SK-N-SH (cell line): ENCODE data around the gene TMEM170A. TPM values are rescaled to one million over a fixed set of nuclear protein-coding genes. Genes with fewer than 3 reads are reported as not detected.
"Not testable (repeated sequence)": the region's sequence is repeated elsewhere in the genome, so short reads cannot be mapped to it uniquely, and the experiment has no call there.

Source experiments
- CTCF ChIA-PET: fragments of 300-600, 350-600 bp; formaldehyde crosslinking; extraction: SDS; loops from one replicate; lab custom pipeline; 2021; lab: Yijun Ruan, JAX
- POLR2A ChIA-PET: fragments of 350-600 bp; sonication (Branson Sonifier 250); formaldehyde crosslinking; extraction: SDS; loops from one replicate; lab custom pipeline; 2020; ENCODE audit warnings: antibody characterized with exemption, inconsistent platforms; lab: Yijun Ruan, JAX
- DNase-seq: peaks from one replicate; pipeline ENCODE4 v3.0.0; 2012
- H2AFZ ChIP-seq: fragments of 200-600 bp; sonication (generic); 2 replicates; pipeline ENCODE4 v1.8.1; 2016; ENCODE audit warnings: antibody characterized with exemption, mild to moderate bottlenecking, low read depth
- H3F3A ChIP-seq: fragments of 200-600 bp; sonication (generic); replicated peaks from 2 replicates; pipeline ENCODE3; 2016; ENCODE audit warnings: antibody characterized with exemption, mild to moderate bottlenecking; ENCODE audit not compliant: insufficient read depth
- H3K27ac ChIP-seq, 2 experiments: fragments of 200-500 bp in 1 of 2; fragments of 200-600 bp in 1 of 2; sonication (Bioruptor generic) in 1 of 2; sonication (generic), shearing (Covaris generic) in 1 of 2; 2 replicates each; pipeline versions ENCODE4 v1.5.1 to v1.6.1; 2014 to 2016; ENCODE audit warnings: low read depth in 2 of 2, inconsistent platforms in 1 of 2, low read length in 1 of 2, mild to moderate bottlenecking in 1 of 2, mixed read lengths in 1 of 2
- H3K27me3 ChIP-seq: fragments of 200-600 bp; sonication (generic), shearing (Covaris generic); 2 replicates; pipeline ENCODE4 v1.6.1; 2016; ENCODE audit warnings: mixed run types; ENCODE audit not compliant: insufficient read depth
- H3K36me3 ChIP-seq, 2 experiments: fragments of 200-500 bp in 1 of 2; fragments of 200-600 bp in 1 of 2; sonication (Bioruptor generic) in 1 of 2; sonication (generic) in 1 of 2; replicated peaks in 1 of 2; 2 replicates each; pipeline versions ENCODE3 to v1.5.1; 2014 to 2016; ENCODE audit warnings: low read length in 1 of 2, mild to moderate bottlenecking in 1 of 2; ENCODE audit not compliant: insufficient read depth in 2 of 2, control insufficient read depth in 1 of 2
- H3K4me1 ChIP-seq, 2 experiments: fragments of 200-500 bp in 1 of 2; fragments of 200-600 bp in 1 of 2; sonication (Bioruptor generic) in 1 of 2; sonication (generic), shearing (Covaris generic) in 1 of 2; 2 replicates each; pipeline versions ENCODE4 v1.5.1 to v1.6.1; 2014 to 2016; ENCODE audit warnings: low read depth in 1 of 2, low read length in 1 of 2, mixed run types in 1 of 2; ENCODE audit not compliant: insufficient read depth in 2 of 2, control insufficient read depth in 1 of 2
- H3K4me2 ChIP-seq: fragments of 200-600 bp; sonication (generic), shearing (Covaris generic); 2 replicates; pipeline ENCODE4 v1.6.1; 2017; ENCODE audit warnings: mixed run types
- H3K4me3 ChIP-seq, 2 experiments: fragments of 200-500 bp in 1 of 2; fragments of 200-600 bp in 1 of 2; sonication (Bioruptor generic) in 1 of 2; sonication (generic), shearing (Covaris generic) in 1 of 2; 2 replicates each; pipeline versions ENCODE4 v1.5.1 to v1.8.1; 2014 to 2016; ENCODE audit warnings: low read depth in 2 of 2, inconsistent platforms in 1 of 2, low read length in 1 of 2, mild to moderate bottlenecking in 1 of 2, mixed read lengths in 1 of 2, moderate library complexity in 1 of 2
- H3K79me2 ChIP-seq: fragments of 200-600 bp; sonication (generic); 2 replicates; pipeline ENCODE4 v1.8.1; 2017; ENCODE audit warnings: mild to moderate bottlenecking; ENCODE audit not compliant: insufficient read depth
- H3K9ac ChIP-seq: fragments of 200-600 bp; sonication (generic); 2 replicates; pipeline ENCODE4 v1.6.1; 2017; ENCODE audit warnings: mixed run types
- H3K9me2 ChIP-seq: fragments of 200-600 bp; sonication (generic); 2 replicates; pipeline ENCODE4 v1.6.1; 2017; ENCODE audit warnings: mixed run types
- H3K9me3 ChIP-seq: fragments of 200-600 bp; sonication (generic); 2 replicates; pipeline ENCODE4 v1.6.1; 2017; ENCODE audit warnings: mixed run types, mild to moderate bottlenecking, moderate library complexity
- H4K20me1 ChIP-seq: fragments of 200-600 bp; sonication (generic); 2 replicates; pipeline ENCODE4 v1.6.1; 2017; ENCODE audit warnings: mild to moderate bottlenecking, mixed run types; ENCODE audit not compliant: insufficient read depth
- EZH2phosphoT487 ChIP-seq: fragments of 200-600 bp; sonication (generic); IDR thresholded peaks from 2 replicates; pipeline ENCODE4 v1.6.1; 2017; ENCODE audit warnings: low read depth, mixed run types, mild to moderate bottlenecking, antibody characterized with exemption, moderate library complexity, borderline replicate concordance
- MEF2A ChIP-seq: IDR thresholded peaks from 2 replicates; pipeline ENCODE4 v1.4.0; 2012; ENCODE audit warnings: low read depth, borderline replicate concordance
- NRF1 ChIP-seq: IDR thresholded peaks from 2 replicates; pipeline ENCODE4 v1.6.1; 2012; ENCODE audit warnings: low read depth, mild to moderate bottlenecking, low read length
- SIN3A ChIP-seq: IDR thresholded peaks from 2 replicates; pipeline ENCODE4 v1.6.1; 2012; ENCODE audit warnings: low read depth, mild to moderate bottlenecking, low read length, moderate library complexity, borderline replicate concordance
- TAF1 ChIP-seq: IDR thresholded peaks from 2 replicates; pipeline ENCODE4 v1.6.1; 2012; ENCODE audit warnings: low read depth, mild to moderate bottlenecking, low read length, moderate library complexity, borderline replicate concordance
- TCF12 ChIP-seq: IDR thresholded peaks from 2 replicates; pipeline ENCODE4 v1.4.0; 2012
- TEAD4 ChIP-seq: IDR thresholded peaks from 2 replicates; pipeline ENCODE4 v1.4.0; 2012; ENCODE audit warnings: mild to moderate bottlenecking, borderline replicate concordance; ENCODE audit not compliant: insufficient read depth
- ZBTB33 ChIP-seq: IDR thresholded peaks from 2 replicates; pipeline ENCODE4 v1.4.0; 2012; ENCODE audit warnings: low read depth, borderline replicate concordance
- WGBS: methylation state at CpG from one replicate; pipeline ENCODE4 v1.1.6; 2017; ENCODE audit warnings: low lambda C conversion rate; 5-methylcytosine and 5-hydroxymethylcytosine counted together
- polyA plus RNA-seq, 3 experiments: library from polyadenylated mRNA; depleted of rRNA; stranded (reverse); fragments of >200 nt; gene quantifications; 2 replicates each; pipeline ENCODE4 v1.2.3, GENCODE V29; 2012
- TF ChIP-seq, protein P1 (sequence below): IDR thresholded peaks from 2 replicates; pipeline ENCODE4 v1.4.0; 2012; ENCODE audit warnings: low read depth, borderline replicate concordance
- TF ChIP-seq, protein P2 (sequence below): fragments of 200-600 bp; sonication (generic); IDR thresholded peaks from 2 replicates; pipeline ENCODE4 v1.6.1; 2017; ENCODE audit warnings: antibody characterized with exemption, mild to moderate bottlenecking, moderate library complexity

Gene TMEM170A
- polyA plus RNA-seq, 1 of the 3 experiments (the other 2 are of a cell fraction): 9.2 TPM

DNA sequence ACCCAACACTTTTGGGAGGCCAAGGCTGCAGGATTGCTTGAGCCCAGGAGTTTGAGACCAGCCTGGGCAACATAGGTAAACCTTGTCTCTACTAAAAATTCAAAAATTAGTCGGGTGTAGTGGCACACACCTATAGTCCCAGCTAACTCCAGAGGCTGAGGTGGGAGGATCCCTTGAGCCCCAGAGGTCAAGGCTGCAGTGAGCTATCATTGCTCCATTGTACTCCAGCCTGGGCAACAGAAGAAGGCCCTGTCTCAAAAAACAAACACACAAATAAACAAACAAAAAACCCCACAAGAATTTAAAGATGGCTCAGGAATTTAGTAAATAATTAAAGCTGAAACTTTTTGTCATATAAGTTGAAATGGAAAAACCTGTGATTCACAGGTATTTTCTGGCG lies 2.3 kb upstream of the TMEM170A start:
- H3K4me2 ChIP-seq: no peak overlapping the region
- no peak overlapping the region for H2AFZ ChIP-seq
- no peak overlapping the region for H3K27ac ChIP-seq
- H3K79me2 ChIP-seq: peaks cover 23% of the 10 kb centered on the region
- H3K4me1 ChIP-seq: peaks cover 0 to 3% of the 10 kb centered on the region in 2 experiments; a peak in 2 of 4 replicates
- peaks cover 2% of the 10 kb centered on the region for H3F3A ChIP-seq
- no peak overlapping the region for H3K9ac ChIP-seq
- 50% methylated on average over 2 of the region's 2 CpGs for WGBS
- ChIA-PET POLR2A (no interaction called here), CTCF (interaction anchor here (1.3 to 4.2 kb wide), 2 partner anchors 24 to 267 kb away, joined by 3 to 22 read pairs; no protein-coding TSS in a partner anchor)
- H3K4me3 ChIP-seq: no peak overlapping the region
- no peaks in the 10 kb centered on the region for H3K9me2 ChIP-seq
- no peak for DNase-seq
- no peaks in the 10 kb centered on the region for H3K9me3 ChIP-seq
- H4K20me1 ChIP-seq: peaks cover 6% of the 10 kb centered on the region; the same call in 1 of the 2 replicates
- no peaks in the 10 kb centered on the region for H3K36me3 ChIP-seq
- no peaks in the 10 kb centered on the region for H3K27me3 ChIP-seq
- TF ChIP-seq TEAD4 (no peak), TAF1 (no peak), TCF12 (no peak), NRF1 (no peak)

GRCh38 chr16:75463389-75464121 lies 934 bp downstream of the TMEM170A start:
- H4K20me1 ChIP-seq: peaks cover 22% of the 10 kb centered on the region
- H3K36me3 ChIP-seq, H3K27me3 ChIP-seq, H2AFZ ChIP-seq, H3K4me1 ChIP-seq: not testable (repeated sequence)
- ChIA-PET POLR2A (interaction anchor here (1.0 to 1.2 kb wide), 3 partner anchors 30 to 265 kb away, joined by 3 to 4 read pairs (median 3); partner anchors contain the start of genes ADAT1 and CFDP1), CTCF (interaction anchor here (0.9 to 4.2 kb wide), 14 partner anchors 9 to 265 kb away, joined by 3 to 22 read pairs (median 4); partner anchors contain the start of gene CTRB2)
- WGBS: 12% methylated on average over 16 of the region's 39 CpGs
- peak overlapping the region; percentile 99 for H3K4me2 ChIP-seq
- peaks cover 55% of the 10 kb centered on the region for H3K79me2 ChIP-seq
- peak overlapping the region; percentile 80 to 95 for H3K27ac ChIP-seq
- TF ChIP-seq NRF1: peak; percentile 48
- TF ChIP-seq, all 33 proteins: peak for 1; not testable (repeated sequence) for 32
- not testable (repeated sequence) for H3F3A ChIP-seq, H3K9me3 ChIP-seq, H3K9me2 ChIP-seq
- Histone ChIP-seq H3K9ac (peak overlapping the region; percentile 84), H3K4me3 (peak overlapping the region; percentile 69 to 85)
- DNase-seq: peak; percentile 67

GRCh38 chr16:75462806-75463205 lies 1.7 kb downstream of the TMEM170A start:
- Histone ChIP-seq H3K4me1 (peaks cover 0 to 3% of the 10 kb centered on the region in 2 experiments; a peak in 2 of 4 replicates), H3F3A (peaks cover 2% of the 10 kb centered on the region), H4K20me1 (peaks cover 29% of the 10 kb centered on the region), H3K79me2 (peaks cover 63% of the 10 kb centered on the region), H3K36me3 (no peaks in the 10 kb centered on the region), H3K9ac (no peak overlapping the region), H3K4me3 (peak overlapping the region; percentile 69 to 85; a peak in 3 of 4 replicates), H3K9me2 (no peaks in the 10 kb centered on the region), H3K27ac (no peak overlapping the region), H2AFZ (no peak overlapping the region)
- POLR2A ChIA-PET: no interaction called here
- TF ChIP-seq, protein P1, sequence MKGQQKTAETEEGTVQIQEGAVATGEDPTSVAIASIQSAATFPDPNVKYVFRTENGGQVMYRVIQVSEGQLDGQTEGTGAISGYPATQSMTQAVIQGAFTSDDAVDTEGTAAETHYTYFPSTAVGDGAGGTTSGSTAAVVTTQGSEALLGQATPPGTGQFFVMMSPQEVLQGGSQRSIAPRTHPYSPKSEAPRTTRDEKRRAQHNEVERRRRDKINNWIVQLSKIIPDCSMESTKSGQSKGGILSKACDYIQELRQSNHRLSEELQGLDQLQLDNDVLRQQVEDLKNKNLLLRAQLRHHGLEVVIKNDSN: no peak
- TF ChIP-seq ZBTB33 (no peak), TCF12 (no peak), EZH2phosphoT487 (no peak), SIN3A (no peak), MEF2A (no peak)
- TF ChIP-seq, protein P2, sequence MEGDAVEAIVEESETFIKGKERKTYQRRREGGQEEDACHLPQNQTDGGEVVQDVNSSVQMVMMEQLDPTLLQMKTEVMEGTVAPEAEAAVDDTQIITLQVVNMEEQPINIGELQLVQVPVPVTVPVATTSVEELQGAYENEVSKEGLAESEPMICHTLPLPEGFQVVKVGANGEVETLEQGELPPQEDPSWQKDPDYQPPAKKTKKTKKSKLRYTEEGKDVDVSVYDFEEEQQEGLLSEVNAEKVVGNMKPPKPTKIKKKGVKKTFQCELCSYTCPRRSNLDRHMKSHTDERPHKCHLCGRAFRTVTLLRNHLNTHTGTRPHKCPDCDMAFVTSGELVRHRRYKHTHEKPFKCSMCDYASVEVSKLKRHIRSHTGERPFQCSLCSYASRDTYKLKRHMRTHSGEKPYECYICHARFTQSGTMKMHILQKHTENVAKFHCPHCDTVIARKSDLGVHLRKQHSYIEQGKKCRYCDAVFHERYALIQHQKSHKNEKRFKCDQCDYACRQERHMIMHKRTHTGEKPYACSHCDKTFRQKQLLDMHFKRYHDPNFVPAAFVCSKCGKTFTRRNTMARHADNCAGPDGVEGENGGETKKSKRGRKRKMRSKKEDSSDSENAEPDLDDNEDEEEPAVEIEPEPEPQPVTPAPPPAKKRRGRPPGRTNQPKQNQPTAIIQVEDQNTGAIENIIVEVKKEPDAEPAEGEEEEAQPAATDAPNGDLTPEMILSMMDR: no peak
- TF ChIP-seq, all 33 proteins: peak for 0
- H3K9me3 ChIP-seq: no peaks in the 10 kb centered on the region
- peak overlapping the region; percentile 99 for H3K4me2 ChIP-seq
- no peaks in the 10 kb centered on the region for H3K27me3 ChIP-seq
- DNase-seq: no peak
- CTCF ChIA-PET: no interaction called here
- 29% methylated on average over 2 of the region's 2 CpGs for WGBS
